Parathyroid adenoma (tissue), 2 donors: ENCODE results near the gene CTSO.

Experiments used
- H2AFZ ChIP-seq: fragments of 300-600 bp; sonication (generic); one replicate; pipeline ENCODE4 v1.7.0; 2017; ENCODE audit warnings: antibody characterized with exemption, mild to moderate bottlenecking
- H3K27ac ChIP-seq: fragments of 300-600 bp; sonication (generic); one replicate; pipeline ENCODE4 v1.7.0; 2017
- H3K27me3 ChIP-seq: fragments of 300-600 bp; sonication (generic); one replicate; pipeline ENCODE4 v1.7.0; 2017; ENCODE audit warnings: low read length; ENCODE audit not compliant: control insufficient read depth, insufficient read depth
- H3K36me3 ChIP-seq: fragments of 300-600 bp; sonication (generic); one replicate; pipeline ENCODE4 v1.7.0; 2017; ENCODE audit warnings: low read length; ENCODE audit not compliant: control insufficient read depth, insufficient read depth
- H3K4me1 ChIP-seq: fragments of 300-600 bp; sonication (generic); one replicate; pipeline ENCODE4 v1.7.0; 2017; ENCODE audit warnings: control low read depth
- H3K4me2 ChIP-seq: fragments of 300-600 bp; sonication (generic); one replicate; pipeline ENCODE4 v1.7.0; 2017; ENCODE audit warnings: low read length
- H3K4me3 ChIP-seq: fragments of 300-600 bp; sonication (generic); one replicate; pipeline ENCODE4 v1.7.0; 2017; ENCODE audit warnings: low read depth, low read length
- H3K79me2 ChIP-seq: fragments of 300-600 bp; sonication (generic); one replicate; pipeline ENCODE4 v1.7.0; 2017; ENCODE audit warnings: control low read depth
- H3K9ac ChIP-seq: fragments of 300-600 bp; sonication (generic); one replicate; pipeline ENCODE4 v1.7.0; 2017; ENCODE audit warnings: mild to moderate bottlenecking
- H3K9me3 ChIP-seq: fragments of 300-600 bp; sonication (generic); one replicate; pipeline ENCODE4 v1.7.0; 2017; ENCODE audit warnings: low read length; ENCODE audit not compliant: control insufficient read depth
- CTCF ChIP-seq: fragments of 300-600 bp; sonication (generic); IDR thresholded peaks from one replicate; pipeline ENCODE4 v1.7.0; 2017; ENCODE audit warnings: antibody characterized with exemption, mild to moderate bottlenecking
- donor health status: primary hyperparathyroidism.

Gene CTSO

GRCh38 chr4:155887045-155887444, 66.6 kb downstream of the CTSO start:
- Histone ChIP-seq H3K27me3 (no peaks in the 10 kb centered on the region), H3K4me2 (no peak overlapping the region), H3K27ac (no peak overlapping the region), H3K9ac (no peak overlapping the region), H3K9me3 (no peaks in the 10 kb centered on the region), H2AFZ (no peak overlapping the region), H3K4me3 (no peak overlapping the region), H3K36me3 (no peaks in the 10 kb centered on the region), H3K79me2 (no peaks in the 10 kb centered on the region), H3K4me1 (no peaks in the 10 kb centered on the region)
- TF ChIP-seq CTCF: no peak

GRCh38 chr4:155885666-155886065, 68.0 kb downstream of the CTSO start:
- no peak overlapping the region for H3K27ac ChIP-seq
- no peaks in the 10 kb centered on the region for H3K9me3 ChIP-seq
- H3K27me3 ChIP-seq: no peaks in the 10 kb centered on the region
- no peak for TF ChIP-seq CTCF
- no peaks in the 10 kb centered on the region for H3K4me1 ChIP-seq
- H2AFZ ChIP-seq: no peak overlapping the region
- H3K36me3 ChIP-seq: no peaks in the 10 kb centered on the region
- H3K4me3 ChIP-seq: no peak overlapping the region
- no peak overlapping the region for H3K4me2 ChIP-seq
- H3K9ac ChIP-seq: no peak overlapping the region
- H3K79me2 ChIP-seq: no peaks in the 10 kb centered on the region

GRCh38 chr4:155883895-155884294, 69.8 kb downstream of the CTSO start:
- no peak overlapping the region for H3K4me2 ChIP-seq
- no peak for TF ChIP-seq CTCF

GRCh38 chr4:155881555-155881954, 72.1 kb downstream of the CTSO start:
- no peak for TF ChIP-seq CTCF
- Histone ChIP-seq H3K4me3 (no peak overlapping the region), H3K4me2 (no peak overlapping the region), H3K9ac (no peak overlapping the region), H3K79me2 (no peaks in the 10 kb centered on the region), H3K27ac (no peak overlapping the region), H3K4me1 (no peaks in the 10 kb centered on the region), H2AFZ (no peak overlapping the region), H3K27me3 (no peaks in the 10 kb centered on the region), H3K9me3 (no peaks in the 10 kb centered on the region), H3K36me3 (no peaks in the 10 kb centered on the region)

More at GRCh38 chr4:155883895-155884294, 69.8 kb downstream of the CTSO start:
- Histone ChIP-seq H3K4me3 (no peak overlapping the region), H3K9ac (no peak overlapping the region), H3K36me3 (no peaks in the 10 kb centered on the region), H3K27ac (no peak overlapping the region), H3K4me1 (no peaks in the 10 kb centered on the region), H3K9me3 (no peaks in the 10 kb centered on the region), H3K27me3 (no peaks in the 10 kb centered on the region), H2AFZ (no peak overlapping the region), H3K79me2 (no peaks in the 10 kb centered on the region)

GRCh38 chr4:155879767-155880166, 73.9 kb downstream of the CTSO start:
- H3K9me3 ChIP-seq: no peaks in the 10 kb centered on the region
- no peak overlapping the region for H3K4me3 ChIP-seq
- no peak overlapping the region for H2AFZ ChIP-seq
- no peak overlapping the region for H3K9ac ChIP-seq
- H3K27me3 ChIP-seq: no peaks in the 10 kb centered on the region
- no peak overlapping the region for H3K4me2 ChIP-seq
- no peaks in the 10 kb centered on the region for H3K4me1 ChIP-seq
- H3K79me2 ChIP-seq: no peaks in the 10 kb centered on the region
- no peak overlapping the region for H3K27ac ChIP-seq
- no peaks in the 10 kb centered on the region for H3K36me3 ChIP-seq
- TF ChIP-seq CTCF: no peak
